GM23338 (cell line): ENCODE measurements around the gene TRIO. TPM values are rescaled to one million over a fixed set of nuclear protein-coding genes. Genes with fewer than 3 reads are reported as not detected.

Source experiments
- ATAC-seq: fragments of 200-7000 bp; cut with Tn5 transposase; 3 replicates; pipeline ENCODE4 v1.9.1; 2020
- DNase-seq: peaks from one replicate; pipeline ENCODE4 v3.0.0-alpha.2; 2015; ENCODE audit warnings: low spot score
- H2AFZ ChIP-seq: fragments of 200-600 bp; sonication (generic); 2 replicates; pipeline ENCODE4 v1.8.0; 2016; ENCODE audit warnings: antibody characterized with exemption, mild to moderate bottlenecking, moderate library complexity
- H3F3A ChIP-seq: fragments of 200-600 bp; sonication (generic); replicated peaks from 2 replicates; pipeline ENCODE4 v1.8.0; 2017; ENCODE audit warnings: antibody characterized with exemption, mixed run types, low read depth
- H3K27ac ChIP-seq: fragments of 200-600 bp; sonication (generic); 2 replicates; pipeline ENCODE4 v1.6.1; 2016; ENCODE audit warnings: low read depth
- H3K27me3 ChIP-seq: fragments of 200-600 bp; sonication (generic); 2 replicates; pipeline ENCODE4 v1.8.0; 2016; ENCODE audit warnings: mild to moderate bottlenecking, mixed run types, moderate library complexity; ENCODE audit not compliant: insufficient read depth
- H3K36me3 ChIP-seq: fragments of 200-600 bp; sonication (generic); 2 replicates; pipeline ENCODE4 v1.8.0; 2016; ENCODE audit warnings: mild to moderate bottlenecking; ENCODE audit not compliant: insufficient read depth
- H3K4me1 ChIP-seq: fragments of 200-600 bp; sonication (generic); 2 replicates; pipeline ENCODE4 v1.8.0; 2016; ENCODE audit warnings: mild to moderate bottlenecking, moderate library complexity; ENCODE audit not compliant: insufficient read depth
- H3K4me2 ChIP-seq: fragments of 200-600 bp; sonication (generic); 2 replicates; pipeline ENCODE4 v1.7.1; 2017; ENCODE audit warnings: mixed run types
- H3K4me3 ChIP-seq: fragments of 200-600 bp; sonication (generic); 2 replicates; pipeline ENCODE4 v1.6.1; 2016; ENCODE audit warnings: mixed run types
- H3K79me2 ChIP-seq: fragments of 200-600 bp; sonication (generic); replicated peaks from 2 replicates; pipeline ENCODE4 v1.8.0; 2017; ENCODE audit warnings: mild to moderate bottlenecking; ENCODE audit not compliant: insufficient read depth
- H3K9me2 ChIP-seq: fragments of 200-600 bp; sonication (generic); 2 replicates; pipeline ENCODE4 v1.8.0; 2017; ENCODE audit not compliant: insufficient read depth
- H4K20me1 ChIP-seq: fragments of 200-600 bp; sonication (generic); replicated peaks from 2 replicates; pipeline ENCODE4 v1.8.0; 2017; ENCODE audit warnings: mild to moderate bottlenecking; ENCODE audit not compliant: insufficient read depth
- H3K27ac Mint-ChIP-seq: 2 replicates; pipeline ENCODE4 v1.8.0; 2020; ENCODE audit warnings: inconsistent platforms, mild to moderate bottlenecking, moderate library complexity, mixed read lengths
- H3K27me3 Mint-ChIP-seq: 3 replicates; pipeline ENCODE4 v1.8.0; 2022; ENCODE audit warnings: low read depth, mild to moderate bottlenecking, moderate library complexity, mixed read lengths, inconsistent platforms; ENCODE audit not compliant: insufficient read depth, poor library complexity
- H3K36me3 Mint-ChIP-seq: 3 replicates; pipeline ENCODE4 v1.8.0; 2021; ENCODE audit warnings: low read depth, mild to moderate bottlenecking, inconsistent platforms, moderate library complexity, mixed read lengths
- H3K4me1 Mint-ChIP-seq: 3 replicates; pipeline ENCODE4 v1.8.0; 2020; ENCODE audit warnings: mild to moderate bottlenecking, inconsistent platforms, mixed read lengths
- H3K4me3 Mint-ChIP-seq: 3 replicates; pipeline ENCODE4 v1.8.0; 2021; ENCODE audit warnings: moderate library complexity, mild to moderate bottlenecking, inconsistent platforms, mixed read lengths
- H3K9me3 Mint-ChIP-seq: 3 replicates; pipeline ENCODE4 v1.8.0; 2020; ENCODE audit warnings: moderate library complexity, mild to moderate bottlenecking, inconsistent platforms, mixed read lengths
- CTCF ChIP-seq, 2 experiments: fragments of 200-600 bp in 1 of 2; sonication (generic) in 1 of 2; conservative IDR thresholded peaks; 2 replicates each; pipeline versions ENCODE4 v1.5.1 to v1.6.1; 2016 to 2017; ENCODE audit warnings: antibody characterized with exemption in 2 of 2, low read depth in 2 of 2, mild to moderate bottlenecking in 2 of 2, moderate library complexity in 1 of 2
- EZH2 ChIP-seq: fragments of 200-600 bp; sonication (generic); IDR thresholded peaks from one replicate; pipeline ENCODE4 v1.8.0; 2017; ENCODE audit warnings: antibody characterized with exemption, mild to moderate bottlenecking, low read depth; ENCODE audit not compliant: unreplicated experiment
- EZH2phosphoT487 ChIP-seq: fragments of 200-600 bp; sonication (generic); IDR thresholded peaks from one replicate; pipeline ENCODE4 v1.8.1; 2018; ENCODE audit warnings: antibody characterized with exemption; ENCODE audit not compliant: unreplicated experiment
- NANOG ChIP-seq: IDR thresholded peaks from 2 replicates; pipeline ENCODE4 v1.6.1; 2016; ENCODE audit warnings: antibody characterized with exemption, borderline replicate concordance
- POLR2AphosphoS5 ChIP-seq: IDR thresholded peaks from 2 replicates; pipeline ENCODE4 v1.6.1; 2016; ENCODE audit warnings: antibody characterized with exemption, low read depth
- REST ChIP-seq: IDR thresholded peaks from one replicate; pipeline ENCODE4 v1.6.1; 2018; ENCODE audit warnings: antibody characterized with exemption; ENCODE audit not compliant: unreplicated experiment
- STAT1 ChIP-seq: IDR thresholded peaks from one replicate; pipeline ENCODE4 v1.6.1; 2016; ENCODE audit warnings: antibody characterized with exemption; ENCODE audit not compliant: unreplicated experiment
- ZNF114 ChIP-seq: fragments of 250-450 bp; sonication (Bioruptor Pico); IDR thresholded peaks from 2 replicates; pipeline ENCODE4 v1.5.0; 2020; ENCODE audit warnings: mild to moderate bottlenecking, moderate library complexity
- ZNF331 ChIP-seq: fragments of 250-450 bp; sonication (Bioruptor Pico); IDR thresholded peaks from 2 replicates; pipeline ENCODE4 v1.5.0; 2020; ENCODE audit warnings: low read depth, mild to moderate bottlenecking, moderate library complexity
- ZNF462 ChIP-seq: fragments of 250-450 bp; sonication (Bioruptor Pico); IDR thresholded peaks from 2 replicates; pipeline ENCODE4 v1.5.0; 2020; ENCODE audit warnings: mild to moderate bottlenecking, moderate library complexity
- polyA plus RNA-seq: library from polyadenylated mRNA; unstranded; fragments of >200 nt; fragmentation: Nextera tagmentation; extraction: Ambion mirVana; gene quantifications from 2 replicates; pipeline ENCODE4 v1.2.1, GENCODE V29; 2016
- total RNA-seq: library from RNA; depleted of rRNA; stranded (reverse); fragments of >200 nt; shearing (Covaris generic); gene quantifications from 2 replicates; pipeline ENCODE4 v1.2.3, GENCODE V29; 2014

Gene TRIO
- total and polyA plus RNA-seq, 2 experiments from 2014 or later: 13.8 to 113 TPM

GRCh38 chr5:14218480-14218879 is 75.3 kb downstream of the TRIO start:
- no peaks in the 10 kb centered on the region for H3K27me3 ChIP-seq
- peak; percentile 35 for ATAC-seq
- H3F3A ChIP-seq: no peaks in the 10 kb centered on the region
- H3K4me1 Mint-ChIP-seq: peaks cover 92% of the 10 kb centered on the region
- H3K4me1 ChIP-seq: peaks cover 97% of the 10 kb centered on the region
- H2AFZ ChIP-seq: no peak overlapping the region
- H3K79me2 ChIP-seq: peaks cover 100% of the 10 kb centered on the region
- no peak overlapping the region for H3K4me3 Mint-ChIP-seq
- no peak for DNase-seq
- H3K27ac ChIP-seq: 0 out of 2 replicates have a peak overlapping the region, but pooled peaks have one; percentile 52
- H3K9me2 ChIP-seq: peaks cover 12% of the 10 kb centered on the region
- peaks cover 2% of the 10 kb centered on the region for H3K27me3 Mint-ChIP-seq
- no peak overlapping the region for H3K27ac Mint-ChIP-seq
- no peaks in the 10 kb centered on the region for H3K36me3 Mint-ChIP-seq
- no peak for TF ChIP-seq POLR2AphosphoS5
- H3K4me3 ChIP-seq: no peak overlapping the region
- no peaks in the 10 kb centered on the region for H3K9me3 Mint-ChIP-seq
- H4K20me1 ChIP-seq: peaks cover 26% of the 10 kb centered on the region
- H3K36me3 ChIP-seq: no peaks in the 10 kb centered on the region
- peak overlapping the region; percentile 29; the same call in 1 of the 2 replicates for H3K4me2 ChIP-seq

GRCh38 chr5:14218897-14219573 is 75.9 kb downstream of the TRIO start:
- no peak overlapping the region for H3K4me3 Mint-ChIP-seq
- H3K4me3 ChIP-seq: no peak overlapping the region
- DNase-seq: no peak
- H3K9me3 Mint-ChIP-seq: no peaks in the 10 kb centered on the region
- 0 out of 2 replicates have a peak overlapping the region, but pooled peaks have one; percentile 52 for H3K27ac ChIP-seq
- no peaks in the 10 kb centered on the region for H3K36me3 ChIP-seq
- peak overlapping the region; percentile 29; the same call in 1 of the 2 replicates for H3K4me2 ChIP-seq
- peaks cover 94% of the 10 kb centered on the region for H3K4me1 ChIP-seq
- H3K9me2 ChIP-seq: peaks cover 12% of the 10 kb centered on the region
- no peak for TF ChIP-seq EZH2
- TF ChIP-seq REST: no peak
- TF ChIP-seq STAT1: no peak
- no peak for TF ChIP-seq EZH2phosphoT487
- TF ChIP-seq CTCF (conservative IDR thresholded peaks at IDR 0.05; ENCODE audit: low read depth in 2 of 2): no peak
- no peak for TF ChIP-seq ZNF462
- no peak for TF ChIP-seq NANOG
- no peak for TF ChIP-seq POLR2AphosphoS5
- TF ChIP-seq ZNF331 (CRISPR knock-in tag): no peak
- TF ChIP-seq ZNF114: no peak
- ATAC-seq: peak; percentile 5; the same call in 1 of the 3 replicates
- H2AFZ ChIP-seq: no peak overlapping the region
- peaks cover 22% of the 10 kb centered on the region for H4K20me1 ChIP-seq
- no peaks in the 10 kb centered on the region for H3K36me3 Mint-ChIP-seq
- peaks cover 2% of the 10 kb centered on the region for H3K27me3 Mint-ChIP-seq
- H3K79me2 ChIP-seq: peaks cover 100% of the 10 kb centered on the region
- peak overlapping the region; percentile 73 for H3K27ac Mint-ChIP-seq
- peaks cover 87% of the 10 kb centered on the region for H3K4me1 Mint-ChIP-seq
- H3F3A ChIP-seq: no peaks in the 10 kb centered on the region
- no peaks in the 10 kb centered on the region for H3K27me3 ChIP-seq
